HG03378 (cell line): ENCODE data around the gene ANKRD11.
"Not testable (repeated sequence)": the region's sequence is repeated elsewhere in the genome, so short reads cannot be mapped to it uniquely, and the experiment has no call there.

Experiments
- ATAC-seq: cut with Tn5 transposase; IDR thresholded peaks from one replicate; pipeline ENCODE4 v1.9.1; 2021; ENCODE audit warnings: mild to moderate bottlenecking, moderate library complexity; ENCODE audit not compliant: unreplicated experiment

ANKRD11 gene

DNA sequence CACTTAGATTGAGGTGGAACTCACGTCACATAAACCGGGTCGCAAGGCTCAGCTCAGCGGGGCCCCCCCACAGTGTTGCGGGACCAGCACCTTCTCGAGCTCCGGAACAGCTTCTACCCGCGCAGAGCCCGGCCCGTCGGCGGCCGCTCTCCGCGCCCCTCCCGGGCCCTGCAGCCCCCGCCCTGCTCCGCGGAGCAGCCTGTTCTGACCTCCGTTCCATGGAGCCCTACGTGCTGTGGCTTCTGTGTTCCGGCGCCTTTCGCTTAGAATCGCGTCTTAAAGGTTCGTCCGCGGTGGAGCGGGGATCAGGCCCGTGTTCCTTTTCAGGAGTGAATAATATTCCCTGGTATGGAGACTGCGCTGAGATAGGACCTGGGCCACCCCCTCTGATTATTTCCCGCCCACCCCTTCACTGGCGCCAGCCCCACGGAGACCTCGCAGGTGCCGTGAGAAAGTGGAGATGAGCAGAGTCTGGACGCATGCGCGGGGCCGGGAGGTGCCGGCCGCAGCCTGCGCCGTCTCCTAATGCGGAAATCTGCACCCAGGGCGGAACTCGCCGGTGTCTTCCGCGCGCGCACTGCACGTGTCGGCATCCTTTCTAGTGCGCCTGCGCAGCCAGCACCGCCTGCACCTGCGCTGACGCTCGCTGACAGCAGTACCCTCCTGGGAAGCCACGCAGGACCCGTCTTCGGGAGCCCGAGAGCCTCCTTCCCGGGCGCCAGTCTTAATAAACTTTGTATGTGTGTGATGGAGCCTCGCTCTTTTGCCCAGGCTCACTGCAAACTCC, 242.0 kb downstream of the ANKRD11 start:
- no peak for ATAC-seq

DNA sequence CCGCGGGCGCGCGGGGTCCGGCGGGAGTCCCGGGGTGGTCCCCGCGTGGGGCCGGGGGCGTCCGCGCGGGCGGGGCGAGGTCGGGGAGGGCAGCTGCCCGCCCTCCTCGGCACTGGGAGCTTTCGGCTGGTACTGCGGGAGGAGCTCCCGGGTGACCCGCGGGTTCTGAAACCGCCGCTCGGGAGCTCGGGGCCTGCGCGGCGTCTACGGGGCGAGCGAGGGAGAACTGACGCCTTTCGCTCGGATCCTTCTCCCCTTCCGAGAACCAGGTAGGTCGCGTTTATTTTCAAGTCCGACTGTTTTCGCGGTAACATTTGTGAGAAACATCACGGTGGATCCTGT, 242.7 kb downstream of the ANKRD11 start:
- ATAC-seq: not testable (repeated sequence)

DNA sequence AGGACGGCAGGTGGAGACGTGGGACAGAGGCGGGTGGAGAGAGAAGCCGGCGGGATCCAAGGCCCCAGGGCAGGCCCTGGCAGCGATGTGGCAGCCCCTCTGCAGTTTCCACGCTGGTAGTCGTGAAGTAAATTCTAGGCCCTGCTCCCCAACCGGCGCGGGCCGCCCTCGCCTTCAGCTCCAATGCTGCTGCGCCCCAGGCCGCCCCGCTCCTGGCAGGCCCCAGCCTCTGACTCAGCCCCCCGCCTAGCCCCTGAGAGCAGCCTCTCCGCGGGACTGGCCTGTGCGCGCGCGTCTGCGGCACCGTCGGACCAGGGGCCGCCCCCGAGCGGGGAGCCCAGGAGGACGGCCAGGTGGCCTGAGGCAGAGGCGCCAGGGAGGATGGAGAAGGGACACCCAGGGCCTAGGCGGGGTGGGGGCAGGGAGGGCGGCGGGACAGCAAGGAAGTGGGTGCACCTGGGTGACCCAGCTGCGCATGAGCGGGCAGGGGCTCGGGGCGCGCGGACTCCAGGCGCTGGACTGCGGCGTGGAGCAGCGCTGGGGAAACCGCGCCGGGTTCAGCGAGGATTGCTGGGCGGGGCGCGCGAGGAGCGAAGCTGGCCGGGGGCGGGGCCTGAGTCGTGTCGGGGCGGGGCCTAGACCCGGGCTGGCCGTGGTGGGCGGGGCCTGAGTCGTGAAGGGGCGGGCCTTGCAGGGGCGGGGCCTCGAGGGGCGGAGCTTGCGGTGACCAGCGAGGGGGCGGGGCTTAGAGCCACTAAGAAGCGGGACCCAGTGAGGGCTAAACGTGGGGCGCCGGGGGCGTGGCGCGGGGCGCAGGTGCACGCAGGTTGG, 243.2 kb downstream of the ANKRD11 start:
- ATAC-seq: peak; percentile 42

- no peak for ATAC-seq
These were observed 243.9 kb downstream of the ANKRD11 start for GRCh38 chr16:89246383-89246902.

DNA sequence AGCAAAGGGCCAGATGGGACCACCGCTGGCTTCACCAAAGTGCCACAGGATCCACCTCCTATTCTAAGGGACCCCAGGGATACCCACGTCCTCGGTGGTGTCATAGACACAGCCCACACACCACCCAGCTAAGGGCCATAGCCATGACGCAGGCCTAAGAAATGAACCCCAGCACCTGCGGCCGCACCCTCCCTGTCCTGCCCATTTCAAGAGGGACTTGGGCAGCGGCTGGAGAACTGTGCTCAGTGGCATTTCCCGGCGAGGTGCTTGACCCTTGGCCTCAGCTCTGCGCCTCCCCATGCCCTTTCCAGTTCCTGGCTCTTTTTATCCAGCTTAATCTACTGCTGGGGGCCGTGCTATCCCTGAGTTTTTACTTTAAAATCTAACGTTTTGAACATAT, 245.6 kb downstream of the ANKRD11 start:
- ATAC-seq: no peak

- ATAC-seq: not testable (repeated sequence)
These were observed 246.1 kb downstream of the ANKRD11 start for GRCh38 chr16:89244264-89244663.

DNA sequence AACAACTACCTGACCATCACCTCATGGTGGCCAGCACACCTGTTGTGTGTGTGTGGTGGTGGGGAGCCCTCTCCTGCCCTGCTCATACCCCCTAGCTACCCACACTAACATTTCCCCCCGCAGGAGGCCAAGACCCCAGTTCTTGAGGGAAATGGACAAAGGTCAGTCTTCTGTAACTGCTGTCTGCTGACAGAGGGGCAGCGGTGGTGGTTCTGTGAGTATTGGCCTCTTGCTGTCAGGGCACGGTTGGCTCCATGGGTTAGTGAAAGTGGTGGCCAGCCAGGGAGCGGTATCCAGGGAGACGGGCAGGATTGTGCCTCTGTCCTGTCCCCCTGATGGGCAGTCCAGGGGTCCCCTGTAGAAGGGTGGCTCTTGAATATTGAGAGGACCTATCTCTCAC, 246.7 kb downstream of the ANKRD11 start:
- ATAC-seq: no peak

GRCh38 chr16:89242795-89243200, 247.6 kb downstream of the ANKRD11 start:
- ATAC-seq: no peak

- peak; percentile 49 for ATAC-seq
These were observed 249.0 kb downstream of the ANKRD11 start for GRCh38 chr16:89241187-89242007.

- no peak for ATAC-seq
These were observed 252.6 kb downstream of the ANKRD11 start for GRCh38 chr16:89237733-89238132.

DNA sequence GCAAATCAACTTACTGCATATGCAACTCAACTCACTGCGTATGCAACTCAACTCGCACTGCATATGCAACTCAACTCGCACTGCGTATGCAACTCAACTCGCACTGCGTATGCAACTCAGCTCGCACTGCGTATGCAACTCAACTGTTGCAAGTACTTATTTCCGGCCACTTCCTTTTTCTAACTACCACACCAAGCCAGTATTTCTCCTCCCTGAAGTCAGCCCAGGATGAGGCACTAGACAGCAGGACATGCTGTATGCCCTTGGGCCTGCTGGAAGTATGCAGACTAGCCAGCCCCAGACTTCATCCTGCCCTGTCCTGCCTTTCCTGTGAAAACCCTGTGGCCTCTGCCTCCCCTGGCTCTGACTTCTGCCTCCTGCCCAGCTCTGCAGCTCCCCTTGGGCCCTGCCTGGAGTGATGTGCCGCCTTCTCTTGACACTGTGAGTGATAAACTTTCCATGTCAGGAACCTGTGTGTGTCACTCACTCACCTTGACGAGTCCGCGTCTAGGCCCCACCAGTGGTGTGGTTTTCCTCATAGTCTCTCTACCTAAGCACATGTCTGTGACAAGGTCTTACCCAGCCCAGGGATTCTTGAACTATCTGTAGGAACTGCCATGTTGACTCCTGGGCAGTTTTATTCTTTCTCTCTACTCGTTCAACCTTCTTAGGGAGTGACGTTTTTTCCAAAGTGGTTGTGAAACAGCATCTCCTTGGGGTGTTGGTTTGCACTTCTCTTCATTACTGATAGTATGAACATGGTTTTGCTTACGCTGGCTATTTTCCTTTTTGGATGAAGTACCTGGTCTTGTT, 256.5 kb downstream of the ANKRD11 start:
- ATAC-seq: no peak

DNA sequence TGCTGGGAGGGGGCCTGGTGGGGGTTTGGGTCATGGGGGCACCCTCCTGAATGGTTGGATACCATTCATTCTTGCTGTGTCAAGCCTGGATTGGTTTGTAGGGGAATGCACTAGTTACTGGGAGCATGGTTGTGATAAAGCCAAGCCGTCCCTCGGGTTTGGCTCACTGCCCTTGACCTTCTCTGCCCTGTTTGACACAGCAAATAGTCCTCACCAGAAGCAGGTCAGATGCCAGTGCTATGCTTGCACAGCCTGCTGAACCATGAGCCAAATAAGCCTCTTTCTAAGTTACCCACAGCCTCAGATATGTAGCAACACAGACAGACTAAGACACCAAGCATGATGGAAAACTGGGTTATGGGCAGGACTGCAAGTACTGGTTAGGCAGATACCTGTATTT, 258.3 kb downstream of the ANKRD11 start:
- ATAC-seq: no peak

GRCh38 chr16:89230255-89230654, 260.1 kb downstream of the ANKRD11 start:
- no peak for ATAC-seq

GRCh38 chr16:89224665-89225064, 265.7 kb downstream of the ANKRD11 start:
- ATAC-seq: no peak

- no peak for ATAC-seq
These were observed 267.4 kb downstream of the ANKRD11 start for GRCh38 chr16:89222931-89223330.

GRCh38 chr16:89221604-89222003, 268.8 kb downstream of the ANKRD11 start:
- no peak for ATAC-seq

DNA sequence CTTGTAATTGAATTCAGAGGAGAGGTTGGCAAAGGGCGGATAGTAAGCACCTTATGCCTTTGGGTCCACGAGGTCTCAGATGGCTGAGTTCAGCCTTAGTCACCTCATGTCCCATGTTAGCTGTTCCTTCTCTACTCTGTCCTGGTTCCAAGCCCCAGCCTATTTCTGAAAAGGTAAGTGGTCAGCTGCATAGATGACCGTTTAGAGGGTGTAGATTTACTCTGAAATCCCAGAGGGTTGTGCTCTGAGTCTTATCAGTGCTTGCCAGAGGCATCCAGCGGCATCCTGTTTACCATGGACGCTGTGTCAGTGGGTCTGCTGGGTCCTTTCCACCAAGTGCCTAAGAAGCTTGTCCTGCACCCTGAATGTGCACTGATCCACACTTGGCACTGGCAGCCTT, 271.0 kb downstream of the ANKRD11 start:
- ATAC-seq: no peak
